HEK293 (cell line): ENCODE results near the gene ZNF670.

Source experiments
- CTCF ChIA-PET: fragments of 350-600 bp; formaldehyde crosslinking; extraction: SDS; loops from one replicate; lab custom pipeline; 2021; ENCODE audit warnings: antibody characterized with exemption; lab: Yijun Ruan, JAX
- POLR2A ChIA-PET: fragments of 300-600 bp; formaldehyde crosslinking; extraction: SDS; loops from one replicate; lab custom pipeline; 2020; ENCODE audit warnings: antibody characterized with exemption, inconsistent platforms; lab: Yijun Ruan, JAX
- H3K27ac ChIP-seq: fragments of 200-500 bp; sonication (Bioruptor generic); 2 replicates; pipeline ENCODE4 v1.5.1; 2014; ENCODE audit warnings: low read depth, low read length, control low read depth, inconsistent platforms; ENCODE audit errors: extremely low read depth
- H3K36me3 ChIP-seq, 2 experiments: fragments of 200-500 bp in 1 of 2; sonication (Bioruptor generic) in 1 of 2; 1 replicate in 1 of 2; 2 replicates in 1 of 2; pipeline ENCODE4 v1.5.1; 2014 to 2017; ENCODE audit warnings: inconsistent platforms in 2 of 2, low read length in 2 of 2; ENCODE audit not compliant: control insufficient read depth in 2 of 2, insufficient read depth in 1 of 2
- H3K4me1 ChIP-seq: fragments of 200-500 bp; sonication (Bioruptor generic); 2 replicates; pipeline ENCODE4 v1.5.1; 2014; ENCODE audit warnings: mild to moderate bottlenecking, low read length, inconsistent platforms; ENCODE audit not compliant: control insufficient read depth, insufficient read depth
- H3K4me3 ChIP-seq: 2 replicates; pipeline ENCODE4 v1.5.1; 2011; ENCODE audit warnings: low read depth, mild to moderate bottlenecking, control low read depth, low read length, moderate library complexity
- H3K9me3 ChIP-seq: fragments of 200-500 bp; sonication (Bioruptor generic); 2 replicates; pipeline ENCODE4 v1.5.1; 2014; ENCODE audit warnings: low read depth, low read length, inconsistent platforms; ENCODE audit not compliant: control insufficient read depth, insufficient read depth
- BCL6B ChIP-seq: fragments of 450-650 bp; formaldehyde crosslinking; IDR thresholded peaks from 2 replicates; pipeline ENCODE4 v1.5.1; 2017; ENCODE audit warnings: missing biosample characterization, missing genetic modification characterization
- FEZF1 ChIP-seq: fragments of 450-650 bp; formaldehyde crosslinking; IDR thresholded peaks from 2 replicates; pipeline ENCODE4 v1.5.1; 2016; ENCODE audit warnings: missing biosample characterization, missing genetic modification characterization
- GLIS2 ChIP-seq: fragments of 450-650 bp; formaldehyde crosslinking; IDR thresholded peaks from 2 replicates; pipeline ENCODE4 v1.5.1; 2016; ENCODE audit warnings: missing biosample characterization, missing genetic modification characterization
- KLF8 ChIP-seq: fragments of 450-650 bp; formaldehyde crosslinking; IDR thresholded peaks from 2 replicates; pipeline ENCODE4 v1.5.1; 2016; ENCODE audit warnings: missing biosample characterization, missing genetic modification characterization
- PRDM1 ChIP-seq: fragments of 450-650 bp; formaldehyde crosslinking; IDR thresholded peaks from 2 replicates; pipeline ENCODE4; 2016; ENCODE audit warnings: missing biosample characterization, missing genetic modification characterization
- SCRT2 ChIP-seq: fragments of 450-650 bp; formaldehyde crosslinking; IDR thresholded peaks from 2 replicates; pipeline ENCODE4 v1.5.1; 2016; ENCODE audit warnings: missing biosample characterization, missing genetic modification characterization
- YY2 ChIP-seq: fragments of 450-650 bp; formaldehyde crosslinking; IDR thresholded peaks from 2 replicates; pipeline ENCODE4 v1.5.1; 2016; ENCODE audit warnings: missing biosample characterization, missing genetic modification characterization
- ZBTB6 ChIP-seq: fragments of 450-650 bp; formaldehyde crosslinking; IDR thresholded peaks from 2 replicates; pipeline ENCODE4 v1.5.1; 2017; ENCODE audit warnings: missing biosample characterization, missing genetic modification characterization
- ZEB2 ChIP-seq: fragments of 450-650 bp; formaldehyde crosslinking; IDR thresholded peaks from 2 replicates; pipeline ENCODE4 v1.5.1; 2016; ENCODE audit warnings: missing biosample characterization, missing genetic modification characterization
- ZFP3 ChIP-seq: fragments of 450-650 bp; formaldehyde crosslinking; IDR thresholded peaks from 2 replicates; pipeline ENCODE4 v1.5.1; 2016; ENCODE audit warnings: low read depth, missing biosample characterization, missing genetic modification characterization
- ZNF146 ChIP-seq: fragments of 450-650 bp; formaldehyde crosslinking; IDR thresholded peaks from 2 replicates; pipeline ENCODE4 v1.5.1; 2016; ENCODE audit warnings: missing biosample characterization, missing genetic modification characterization
- ZNF155 ChIP-seq: fragments of 450-650 bp; formaldehyde crosslinking; IDR thresholded peaks from 2 replicates; pipeline ENCODE4 v1.5.1; 2016; ENCODE audit warnings: missing biosample characterization, missing genetic modification characterization
- ZNF16 ChIP-seq: fragments of 450-650 bp; formaldehyde crosslinking; IDR thresholded peaks from 2 replicates; pipeline ENCODE4 v1.5.1; 2016; ENCODE audit warnings: low read depth, missing biosample characterization, missing genetic modification characterization
- ZNF214 ChIP-seq: fragments of 450-650 bp; formaldehyde crosslinking; IDR thresholded peaks from 2 replicates; pipeline ENCODE4 v1.5.1; 2017; ENCODE audit warnings: missing biosample characterization, mild to moderate bottlenecking, missing genetic modification characterization, borderline replicate concordance
- ZNF221 ChIP-seq: fragments of 450-650 bp; formaldehyde crosslinking; IDR thresholded peaks from 2 replicates; pipeline ENCODE4 v1.5.1; 2017; ENCODE audit warnings: missing biosample characterization, missing genetic modification characterization, borderline replicate concordance
- ZNF292 ChIP-seq: fragments of 450-650 bp; formaldehyde crosslinking; IDR thresholded peaks from 2 replicates; pipeline ENCODE4 v1.5.1; 2016; ENCODE audit warnings: low read depth, missing biosample characterization, missing genetic modification characterization, borderline replicate concordance
- ZNF311 ChIP-seq: fragments of 450-650 bp; formaldehyde crosslinking; IDR thresholded peaks from 2 replicates; pipeline ENCODE4 v1.5.1; 2017; ENCODE audit warnings: missing biosample characterization, missing genetic modification characterization, borderline replicate concordance
- ZNF426 ChIP-seq: fragments of 450-650 bp; formaldehyde crosslinking; IDR thresholded peaks from 2 replicates; pipeline ENCODE4 v1.5.1; 2017; ENCODE audit warnings: missing biosample characterization, missing genetic modification characterization, mild to moderate bottlenecking, inconsistent platforms, moderate library complexity
- ZNF514 ChIP-seq: fragments of 450-650 bp; formaldehyde crosslinking; IDR thresholded peaks from 2 replicates; pipeline ENCODE4 v1.5.1; 2016; ENCODE audit warnings: missing biosample characterization, missing genetic modification characterization
- ZNF558 ChIP-seq: fragments of 450-650 bp; formaldehyde crosslinking; IDR thresholded peaks from 2 replicates; pipeline ENCODE4 v1.5.1; 2016; ENCODE audit warnings: missing biosample characterization, missing genetic modification characterization
- ZNF621 ChIP-seq: fragments of 450-650 bp; formaldehyde crosslinking; IDR thresholded peaks from 2 replicates; pipeline ENCODE4 v1.5.1; 2017; ENCODE audit warnings: missing biosample characterization, missing genetic modification characterization
- ZNF654 ChIP-seq: fragments of 450-650 bp; formaldehyde crosslinking; IDR thresholded peaks from 2 replicates; pipeline ENCODE4 v1.5.1; 2016; ENCODE audit warnings: low read depth, missing biosample characterization, missing genetic modification characterization
- ZSCAN5A ChIP-seq: fragments of 450-650 bp; formaldehyde crosslinking; IDR thresholded peaks from 2 replicates; pipeline ENCODE4 v1.5.1; 2016; ENCODE audit warnings: missing biosample characterization, missing genetic modification characterization

ZNF670 gene

DNA sequence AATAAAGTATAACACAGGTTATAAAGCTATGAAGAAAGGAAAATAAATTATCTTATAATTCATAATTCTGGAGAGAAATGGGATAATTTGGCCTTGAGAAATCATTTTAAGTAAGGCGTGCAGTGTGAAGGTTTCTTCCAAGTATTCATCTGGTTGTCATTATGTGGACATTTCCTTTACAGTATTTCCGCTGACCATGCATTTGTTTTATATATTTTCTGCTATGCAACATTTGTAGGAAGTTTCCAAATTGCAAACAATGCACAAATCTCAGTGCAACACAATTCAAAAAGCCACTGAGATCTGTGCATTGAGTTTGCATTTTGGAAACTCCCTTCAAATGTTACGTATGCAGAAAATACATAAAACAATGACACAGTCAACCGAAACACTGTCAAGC, 17.8 kb downstream of the ZNF670 start:
- no peak overlapping the region for H3K4me3 ChIP-seq
- H3K27ac ChIP-seq = no peak overlapping the region
- POLR2A ChIA-PET = no interaction called here
- CTCF ChIA-PET = no interaction called here
- no peaks in the 10 kb centered on the region for H3K36me3 ChIP-seq
- no peak for TF ChIP-seq FEZF1
- no peak for TF ChIP-seq ZNF16 (tag by site-specific recombination)
- TF ChIP-seq ZNF311 (tag by site-specific recombination) = no peak
- TF ChIP-seq ZNF292 (tag by site-specific recombination) = no peak
- TF ChIP-seq ZNF214 (tag by site-specific recombination) = no peak
- no peak for TF ChIP-seq ZNF558 (tag by site-specific recombination)
- no peak for TF ChIP-seq YY2
- TF ChIP-seq, all 188 proteins: peak for 0
- Histone ChIP-seq H3K9me3 (no peaks in the 10 kb centered on the region), H3K4me1 (no peaks in the 10 kb centered on the region)

- POLR2A ChIA-PET = no interaction called here
- H3K4me1 ChIP-seq = no peaks in the 10 kb centered on the region
- TF ChIP-seq ZNF146 (no peak), SCRT2 (tag by site-specific recombination) (no peak), ZNF155 (tag by site-specific recombination) (no peak), ZEB2 (tag by site-specific recombination) (no peak)
- H3K9me3 ChIP-seq = no peaks in the 10 kb centered on the region
- no peaks in the 10 kb centered on the region for H3K36me3 ChIP-seq
- no peak overlapping the region for H3K4me3 ChIP-seq
- H3K27ac ChIP-seq = no peak overlapping the region
- CTCF ChIA-PET = no interaction called here
These were observed 22.5 kb downstream of the ZNF670 start for GRCh38 chr1:247056071-247056470.

DNA sequence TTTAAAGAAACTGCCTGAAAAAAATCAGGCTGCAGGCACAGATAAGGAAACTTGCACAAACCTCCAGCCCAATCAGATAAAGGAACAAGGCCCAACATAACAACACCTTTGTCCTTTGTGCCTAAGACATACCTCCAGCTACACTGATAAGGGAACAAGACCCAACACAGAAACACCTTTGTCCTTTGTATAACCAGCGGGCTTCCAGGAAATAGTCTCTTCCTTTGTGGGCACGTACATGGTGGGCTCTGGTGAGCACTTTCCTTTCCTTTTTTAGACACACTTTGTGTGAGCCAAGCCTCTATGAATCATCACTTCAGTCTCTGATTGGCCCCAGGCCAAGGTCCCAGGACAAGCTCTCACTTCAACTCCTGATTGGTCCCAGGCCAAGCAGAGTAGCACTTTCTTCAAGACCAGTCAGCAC, 23.6 kb downstream of the ZNF670 start:
- POLR2A ChIA-PET = no interaction called here
- no peaks in the 10 kb centered on the region for H3K4me1 ChIP-seq
- H3K27ac ChIP-seq = no peak overlapping the region
- H3K36me3 ChIP-seq = no peaks in the 10 kb centered on the region
- CTCF ChIA-PET = no interaction called here
- TF ChIP-seq PRDM1 (tag by site-specific recombination) (no peak), BCL6B (tag by site-specific recombination) (no peak), ZNF621 (no peak), ZFP3 (no peak), ZNF654 (tag by site-specific recombination) (no peak), ZNF514 (tag by site-specific recombination) (no peak), GLIS2 (no peak), KLF8 (no peak), ZNF221 (no peak), ZSCAN5A (tag by site-specific recombination) (no peak), ZNF426 (tag by site-specific recombination) (no peak), ZBTB6 (tag by site-specific recombination) (no peak)
- H3K4me3 ChIP-seq = no peak overlapping the region
- no peaks in the 10 kb centered on the region for H3K9me3 ChIP-seq
